RWPE1 (cell line): Measurements from ENCODE around the gene ROCK1.
"Not testable (repeated sequence)": the region's sequence is repeated elsewhere in the genome, so short reads cannot be mapped to it uniquely, and the experiment has no call there.

Experiments used
- CTCF ChIA-PET: fragments of 350-600 bp; sonication (Branson Sonifier 250); formaldehyde crosslinking; extraction: SDS; loops from one replicate; lab custom pipeline; 2021; lab: Yijun Ruan, JAX
- POLR2A ChIA-PET: fragments of 400-600 bp; formaldehyde crosslinking; extraction: SDS; loops from one replicate; lab custom pipeline; 2020; ENCODE audit warnings: antibody characterized with exemption; ENCODE audit not compliant: low non-redundant PET; lab: Yijun Ruan, JAX
- DNase-seq: peaks from one replicate; pipeline ENCODE4 v3.0.0; 2012; ENCODE audit warnings: low spot score
- H3K27ac ChIP-seq: fragments of 450-650 bp; 2 replicates; pipeline ENCODE4 v1.5.1; 2017
- TF ChIP-seq, protein P1 (sequence below): fragments of 450-650 bp; conservative IDR thresholded peaks from 2 replicates; pipeline ENCODE4 v1.5.1; 2017; ENCODE audit warnings: low read depth, mild to moderate bottlenecking

The ROCK1 gene

GRCh38 chr18:20988726-20989125 lies 122.9 kb downstream of the ROCK1 start:
- no peak for DNase-seq
- H3K27ac ChIP-seq, result no peak overlapping the region
- ChIA-PET POLR2A (no interaction called here), CTCF (no interaction called here)
- TF ChIP-seq, protein P1, sequence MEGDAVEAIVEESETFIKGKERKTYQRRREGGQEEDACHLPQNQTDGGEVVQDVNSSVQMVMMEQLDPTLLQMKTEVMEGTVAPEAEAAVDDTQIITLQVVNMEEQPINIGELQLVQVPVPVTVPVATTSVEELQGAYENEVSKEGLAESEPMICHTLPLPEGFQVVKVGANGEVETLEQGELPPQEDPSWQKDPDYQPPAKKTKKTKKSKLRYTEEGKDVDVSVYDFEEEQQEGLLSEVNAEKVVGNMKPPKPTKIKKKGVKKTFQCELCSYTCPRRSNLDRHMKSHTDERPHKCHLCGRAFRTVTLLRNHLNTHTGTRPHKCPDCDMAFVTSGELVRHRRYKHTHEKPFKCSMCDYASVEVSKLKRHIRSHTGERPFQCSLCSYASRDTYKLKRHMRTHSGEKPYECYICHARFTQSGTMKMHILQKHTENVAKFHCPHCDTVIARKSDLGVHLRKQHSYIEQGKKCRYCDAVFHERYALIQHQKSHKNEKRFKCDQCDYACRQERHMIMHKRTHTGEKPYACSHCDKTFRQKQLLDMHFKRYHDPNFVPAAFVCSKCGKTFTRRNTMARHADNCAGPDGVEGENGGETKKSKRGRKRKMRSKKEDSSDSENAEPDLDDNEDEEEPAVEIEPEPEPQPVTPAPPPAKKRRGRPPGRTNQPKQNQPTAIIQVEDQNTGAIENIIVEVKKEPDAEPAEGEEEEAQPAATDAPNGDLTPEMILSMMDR, result no peak

GRCh38 chr18:20975077-20975476 lies 136.5 kb downstream of the ROCK1 start:
- POLR2A ChIA-PET, result no interaction called here
- CTCF ChIA-PET, result interaction anchor here (0.6 kb wide), 1 partner anchor 126 kb away, joined by 3 read pairs; no protein-coding TSS in a partner anchor
- H3K27ac ChIP-seq, result no peak overlapping the region
- TF ChIP-seq, protein P1, result no peak
- no peak for DNase-seq

- CTCF ChIA-PET, result interaction anchor here (0.6 kb wide), 1 partner anchor 579 kb away, joined by 3 read pairs; no protein-coding TSS in a partner anchor
- no peak overlapping the region for H3K27ac ChIP-seq
- POLR2A ChIA-PET, result no interaction called here
- TF ChIP-seq, protein P1, result peak; percentile 36
- peak; percentile 27 for DNase-seq
Measured at GRCh38 chr18:20971886-20972267, 139.7 kb downstream of the ROCK1 start.

DNA sequence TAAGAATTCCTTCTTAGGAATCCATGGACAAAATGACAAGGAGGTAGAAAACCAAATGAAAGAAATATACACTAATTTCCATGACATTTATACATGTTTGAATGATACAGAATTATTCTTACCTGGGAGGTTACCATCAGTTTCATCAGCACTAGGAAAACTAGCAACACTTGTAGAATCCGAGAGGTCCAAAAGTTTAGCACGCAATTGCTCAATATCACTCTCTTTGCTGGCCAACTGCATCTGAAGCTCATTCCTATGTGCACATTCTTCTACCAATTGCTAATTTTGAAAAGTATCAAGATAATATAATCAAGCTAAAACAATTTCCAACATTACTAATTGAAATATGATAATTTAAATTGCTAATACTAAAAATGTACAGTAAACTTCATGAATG lies 144.8 kb downstream of the ROCK1 start:
- CTCF ChIA-PET, result interaction anchor here (0.7 kb wide), 1 partner anchor 41 kb away, joined by 3 read pairs; no protein-coding TSS in a partner anchor
- no peak for DNase-seq
- POLR2A ChIA-PET, result no interaction called here
- no peak overlapping the region for H3K27ac ChIP-seq
- TF ChIP-seq, protein P1, result no peak

GRCh38 chr18:20963027-20963426 lies 148.6 kb downstream of the ROCK1 start:
- ChIA-PET CTCF (no interaction called here), POLR2A (no interaction called here)
- H3K27ac ChIP-seq, result no peak overlapping the region
- DNase-seq, result no peak
- TF ChIP-seq, protein P1, result no peak

DNA sequence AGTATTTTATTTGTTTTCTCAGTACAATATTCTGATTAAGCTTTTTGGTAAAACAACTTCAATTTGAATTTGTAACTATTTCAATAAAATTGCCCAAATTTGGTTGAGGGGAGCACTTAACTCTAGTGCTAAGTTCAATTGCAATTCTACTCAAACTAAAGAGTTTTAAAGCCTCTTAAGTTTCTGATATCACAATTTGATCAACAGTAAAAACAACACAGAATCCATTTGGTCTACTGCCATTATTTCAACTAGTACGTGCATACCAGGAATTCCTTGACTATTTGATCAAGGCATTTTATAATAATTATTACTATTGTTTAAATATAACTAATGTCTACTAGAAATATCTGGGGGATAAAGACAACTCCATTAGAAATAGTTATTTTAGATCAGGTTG lies 150.9 kb downstream of the ROCK1 start:
- ChIA-PET POLR2A (no interaction called here), CTCF (interaction anchor here (0.6 kb wide), 1 partner anchor 353 kb away, joined by 5 read pairs; no protein-coding TSS in a partner anchor)
- TF ChIP-seq, protein P1, result no peak
- no peak for DNase-seq
- H3K27ac ChIP-seq, result no peak overlapping the region

- CTCF ChIA-PET, POLR2A ChIA-PET, H3K27ac ChIP-seq, DNase-seq: not testable (repeated sequence)
Measured at GRCh38 chr18:20950827-20951226, 160.8 kb downstream of the ROCK1 start.
